ENCODE results near the gene C19orf85.

- TF ChIP-seq, protein P1, sequence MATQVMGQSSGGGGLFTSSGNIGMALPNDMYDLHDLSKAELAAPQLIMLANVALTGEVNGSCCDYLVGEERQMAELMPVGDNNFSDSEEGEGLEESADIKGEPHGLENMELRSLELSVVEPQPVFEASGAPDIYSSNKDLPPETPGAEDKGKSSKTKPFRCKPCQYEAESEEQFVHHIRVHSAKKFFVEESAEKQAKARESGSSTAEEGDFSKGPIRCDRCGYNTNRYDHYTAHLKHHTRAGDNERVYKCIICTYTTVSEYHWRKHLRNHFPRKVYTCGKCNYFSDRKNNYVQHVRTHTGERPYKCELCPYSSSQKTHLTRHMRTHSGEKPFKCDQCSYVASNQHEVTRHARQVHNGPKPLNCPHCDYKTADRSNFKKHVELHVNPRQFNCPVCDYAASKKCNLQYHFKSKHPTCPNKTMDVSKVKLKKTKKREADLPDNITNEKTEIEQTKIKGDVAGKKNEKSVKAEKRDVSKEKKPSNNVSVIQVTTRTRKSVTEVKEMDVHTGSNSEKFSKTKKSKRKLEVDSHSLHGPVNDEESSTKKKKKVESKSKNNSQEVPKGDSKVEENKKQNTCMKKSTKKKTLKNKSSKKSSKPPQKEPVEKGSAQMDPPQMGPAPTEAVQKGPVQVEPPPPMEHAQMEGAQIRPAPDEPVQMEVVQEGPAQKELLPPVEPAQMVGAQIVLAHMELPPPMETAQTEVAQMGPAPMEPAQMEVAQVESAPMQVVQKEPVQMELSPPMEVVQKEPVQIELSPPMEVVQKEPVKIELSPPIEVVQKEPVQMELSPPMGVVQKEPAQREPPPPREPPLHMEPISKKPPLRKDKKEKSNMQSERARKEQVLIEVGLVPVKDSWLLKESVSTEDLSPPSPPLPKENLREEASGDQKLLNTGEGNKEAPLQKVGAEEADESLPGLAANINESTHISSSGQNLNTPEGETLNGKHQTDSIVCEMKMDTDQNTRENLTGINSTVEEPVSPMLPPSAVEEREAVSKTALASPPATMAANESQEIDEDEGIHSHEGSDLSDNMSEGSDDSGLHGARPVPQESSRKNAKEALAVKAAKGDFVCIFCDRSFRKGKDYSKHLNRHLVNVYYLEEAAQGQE (IDR thresholded peaks at IDR 0.05), result no peak
- TF ChIP-seq ATF3 (IDR thresholded peaks at IDR 0.05) (no peak), CTCF (IDR thresholded peaks at IDR 0.05; ENCODE audit: low read depth, low read length, missing input control) (no peak), MAX (IDR thresholded peaks at IDR 0.05) (no peak), ZBTB33 (IDR thresholded peaks at IDR 0.05) (no peak)
Observed at GRCh38 chr19:55442372-55442961, 22.1 kb downstream of the C19orf85 start.

Data from liver (tissue), 3 donors.